GM18517 (cell line): ENCODE measurements around the gene MAD1L1.
"Not testable (repeated sequence)": the region's sequence is repeated elsewhere in the genome, so short reads cannot be mapped to it uniquely, and the experiment has no call there.

ENCODE experiments used
- ATAC-seq: cut with Tn5 transposase; IDR thresholded peaks from one replicate; pipeline ENCODE4 v1.9.1; 2021; ENCODE audit warnings: mild to moderate bottlenecking, moderate library complexity; ENCODE audit not compliant: unreplicated experiment

MAD1L1 gene

DNA sequence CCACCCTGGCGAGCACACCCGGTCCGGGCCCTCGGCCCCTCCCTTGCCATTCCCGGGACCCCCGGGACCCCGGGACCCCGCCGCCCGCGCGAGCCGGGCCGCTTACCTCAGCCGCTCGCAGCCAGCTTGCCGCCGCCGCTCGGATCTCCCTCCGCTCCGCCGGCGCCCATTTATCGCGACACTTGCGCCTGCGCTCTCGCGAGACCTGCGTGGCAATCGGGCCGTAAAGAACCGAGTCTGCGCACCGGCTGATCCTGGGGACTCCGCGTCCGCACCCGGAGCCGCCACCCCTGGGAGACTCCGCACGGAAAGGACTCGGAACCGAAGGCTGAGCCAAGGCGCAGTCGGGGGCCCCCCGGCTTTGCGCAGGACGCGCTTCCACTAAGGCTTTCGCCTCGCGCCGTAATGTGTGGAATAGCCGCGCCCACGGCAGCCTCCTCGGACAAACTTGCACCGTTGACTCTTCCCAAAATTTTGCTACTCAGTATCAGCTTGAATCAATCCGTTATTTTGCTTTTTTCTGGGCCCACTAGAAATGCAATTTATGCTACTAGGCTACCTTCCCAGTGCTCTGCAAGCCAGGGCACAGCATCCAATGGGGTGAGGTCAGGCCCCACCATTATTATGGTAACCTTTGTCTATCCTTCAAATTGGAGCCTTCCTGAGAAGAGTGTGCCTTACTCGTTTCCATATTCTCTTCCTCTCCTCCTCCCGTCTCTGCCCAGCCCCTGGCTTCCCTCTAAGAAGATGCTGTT is at the start of gene MAD1L1:
MAD1L1 (minus strand) TSS at position 180 of the 755 bp plus-strand sequence. CDS start 2,812 bp downstream, outside the sequence.
- ATAC-seq: peak; percentile 59

DNA sequence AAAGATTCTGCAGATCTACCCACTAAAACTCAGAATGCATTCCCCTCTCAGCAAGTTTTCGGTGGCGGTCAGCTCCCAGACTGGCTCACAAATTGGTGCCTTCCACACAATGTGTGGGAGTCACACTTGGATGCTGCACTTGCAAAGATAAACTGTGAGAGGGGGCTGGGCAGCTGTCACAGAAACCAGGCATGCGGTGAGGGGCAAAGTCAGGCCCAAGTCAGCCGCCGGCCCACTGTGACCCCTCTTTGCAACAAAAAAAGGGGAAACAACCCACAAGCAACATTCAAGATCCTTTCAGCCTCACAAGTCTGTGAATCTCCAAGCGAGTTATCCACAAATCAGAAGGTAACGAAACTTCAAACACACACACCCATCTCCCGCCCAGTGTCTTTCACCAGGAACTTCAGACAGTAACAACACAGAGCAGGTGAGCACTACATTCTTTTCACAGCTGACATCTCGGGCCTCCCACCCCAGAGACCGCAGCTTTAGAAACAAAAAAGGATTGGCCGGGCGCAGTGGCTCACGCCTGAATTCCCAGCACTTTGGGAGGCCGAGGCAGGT is 49.5 kb upstream of the MAD1L1 start:
- no peak for ATAC-seq

DNA sequence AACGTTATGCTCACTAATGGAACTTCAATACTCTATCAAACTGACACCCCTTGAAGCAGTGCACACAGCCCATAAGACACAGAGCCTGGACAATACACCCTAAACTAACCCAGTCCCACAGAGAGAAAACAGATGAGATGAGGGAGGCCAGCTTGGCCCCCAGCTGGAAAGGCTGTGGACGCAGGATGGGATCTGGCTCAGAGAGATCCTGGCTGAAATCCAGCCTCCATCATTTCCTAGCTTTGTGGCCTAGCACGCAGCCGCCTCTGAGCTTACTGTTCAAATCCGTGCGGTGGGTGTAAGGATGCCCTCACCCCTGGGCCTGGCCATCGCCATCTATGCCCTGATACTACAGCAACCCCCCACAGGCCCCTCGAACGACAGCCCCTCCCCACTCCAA is 48.8 kb upstream of the MAD1L1 start:
- no peak for ATAC-seq

DNA sequence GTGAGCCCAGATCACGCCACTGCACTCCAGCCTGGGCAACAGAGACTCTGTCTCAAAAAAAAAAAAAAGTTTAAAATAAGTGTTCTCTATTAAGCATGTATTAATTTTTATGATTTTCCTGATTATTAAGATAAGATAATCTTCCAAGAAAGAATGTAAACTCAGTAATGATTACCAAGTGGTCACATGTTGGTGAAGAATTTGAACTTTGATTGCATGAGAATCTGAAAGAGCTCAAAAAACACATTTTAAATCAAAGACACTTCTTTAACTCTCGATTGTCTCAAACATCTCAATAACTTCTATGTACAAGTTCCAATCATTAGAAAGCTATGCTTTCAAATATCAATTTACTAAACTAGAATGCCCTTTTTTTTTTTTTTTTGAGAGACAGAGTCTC is 47.7 kb upstream of the MAD1L1 start:
- no peak for ATAC-seq

DNA sequence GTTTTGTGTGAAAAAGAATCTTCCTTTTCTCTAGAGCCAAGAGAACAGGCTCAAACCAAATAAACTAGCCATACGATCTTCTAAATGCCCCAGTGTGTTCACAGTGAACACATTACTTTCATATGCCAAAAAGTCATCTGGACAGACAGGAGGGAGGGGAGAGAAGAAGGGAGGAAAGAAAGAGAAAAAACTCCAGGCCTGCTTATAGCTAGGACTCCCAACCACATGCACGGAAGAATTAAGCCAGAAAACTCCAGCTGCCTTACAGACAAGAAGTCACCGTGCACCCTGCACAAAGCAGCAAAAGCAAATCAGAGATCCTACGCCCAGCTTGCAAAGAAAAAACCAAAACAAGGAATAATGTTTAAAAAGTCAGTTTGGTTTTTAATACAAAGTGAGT is 47.2 kb upstream of the MAD1L1 start:
- no peak for ATAC-seq

DNA sequence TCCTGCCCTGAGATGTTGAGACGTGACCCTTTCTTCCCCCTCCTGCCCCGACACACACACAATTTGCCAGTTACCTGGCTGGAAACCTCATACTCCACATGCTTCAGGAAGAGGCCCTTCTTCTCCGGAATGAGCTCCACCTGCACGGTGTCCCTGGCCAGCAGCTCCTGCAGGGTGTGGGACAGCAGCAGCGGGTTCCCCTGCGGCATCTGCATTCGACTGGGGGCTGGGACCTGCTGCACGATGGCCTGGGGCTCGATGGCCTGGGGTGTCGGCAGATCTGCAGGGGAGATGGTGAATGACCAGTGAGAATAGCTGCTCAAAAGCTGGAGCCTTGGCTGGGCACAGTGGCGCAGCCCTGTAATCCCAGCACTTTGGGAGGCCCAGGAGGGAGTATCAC is 45.3 kb upstream of the MAD1L1 start:
- no peak for ATAC-seq

DNA sequence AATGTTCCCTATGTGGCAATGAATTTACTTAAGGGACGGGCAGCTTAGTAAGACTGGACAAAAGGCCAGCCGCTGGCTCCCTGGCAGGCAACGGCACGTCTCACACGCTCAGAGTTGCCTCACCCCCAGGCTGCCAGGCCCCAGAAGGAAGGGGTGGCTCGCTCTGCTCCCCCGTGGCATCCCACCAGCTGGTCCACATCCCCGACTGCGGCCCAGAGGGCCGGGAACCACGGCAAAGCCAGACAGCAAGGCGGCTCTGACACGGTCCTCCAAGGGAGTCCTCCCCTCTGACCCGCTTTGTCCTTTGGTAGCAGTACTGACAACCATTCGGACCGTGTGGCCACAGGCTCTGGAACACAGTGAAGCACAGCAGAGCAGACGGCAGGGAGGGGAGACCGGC is 43.4 kb upstream of the MAD1L1 start:
- ATAC-seq: no peak

DNA sequence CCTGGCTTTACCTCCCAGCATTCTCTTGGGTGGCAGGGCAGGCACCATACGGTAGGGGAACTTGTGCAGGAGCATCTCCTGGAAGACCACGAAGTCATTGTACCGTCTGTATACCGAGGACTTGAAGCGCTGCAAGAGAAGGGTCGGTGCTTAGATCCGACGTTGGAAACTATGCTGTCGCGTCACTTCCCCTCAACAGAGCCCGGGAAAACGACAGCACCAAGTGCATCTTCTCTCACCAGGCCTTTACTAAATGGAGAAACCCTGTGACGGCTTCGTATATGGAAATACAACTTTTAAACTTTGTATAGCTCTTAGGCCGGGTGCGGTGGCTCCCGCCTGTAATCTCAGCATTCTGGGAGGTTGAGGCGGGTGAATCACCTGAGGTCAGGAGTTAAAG is 42.4 kb upstream of the MAD1L1 start:
- no peak for ATAC-seq

DNA sequence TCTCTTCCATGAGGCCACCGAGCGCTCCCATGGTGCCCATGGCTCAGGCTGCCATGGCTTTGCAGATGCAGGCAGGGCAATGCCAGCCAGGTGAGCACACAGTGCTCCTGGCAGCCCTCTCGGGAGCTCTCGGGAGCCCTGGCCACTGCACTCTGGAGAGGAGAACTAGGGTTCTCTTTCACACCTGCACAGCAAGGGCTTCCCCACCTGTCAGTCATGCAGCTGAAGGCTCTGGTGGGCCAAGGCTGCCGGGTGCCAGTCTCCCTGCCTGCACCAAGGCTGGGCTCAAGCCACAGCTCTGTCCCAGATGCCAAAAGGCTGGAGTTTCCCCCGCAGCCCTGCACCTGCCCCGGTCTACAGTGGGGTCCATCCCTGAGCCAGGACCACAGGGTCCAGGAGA is 41.9 kb upstream of the MAD1L1 start:
- no peak for ATAC-seq

DNA sequence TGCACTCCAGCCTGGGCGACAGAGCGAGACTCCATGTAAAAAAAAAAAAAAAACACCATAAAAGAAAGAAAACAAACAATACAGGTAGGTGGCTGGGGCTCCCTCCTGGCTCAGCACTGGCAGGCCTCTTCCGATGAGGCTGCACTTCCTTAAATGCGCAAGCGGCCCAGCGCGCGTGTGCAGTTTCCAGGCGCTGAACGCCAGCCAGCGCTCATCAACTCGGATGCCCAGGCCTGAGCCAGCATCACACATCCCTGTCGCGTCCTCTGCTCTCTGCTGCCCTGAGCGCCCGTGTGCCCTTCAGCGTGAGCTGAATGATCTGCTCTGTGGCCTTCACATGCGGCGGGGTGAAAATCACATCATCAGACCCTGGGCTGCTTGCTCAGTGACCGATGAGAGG is 41.1 kb upstream of the MAD1L1 start:
- ATAC-seq: no peak

DNA sequence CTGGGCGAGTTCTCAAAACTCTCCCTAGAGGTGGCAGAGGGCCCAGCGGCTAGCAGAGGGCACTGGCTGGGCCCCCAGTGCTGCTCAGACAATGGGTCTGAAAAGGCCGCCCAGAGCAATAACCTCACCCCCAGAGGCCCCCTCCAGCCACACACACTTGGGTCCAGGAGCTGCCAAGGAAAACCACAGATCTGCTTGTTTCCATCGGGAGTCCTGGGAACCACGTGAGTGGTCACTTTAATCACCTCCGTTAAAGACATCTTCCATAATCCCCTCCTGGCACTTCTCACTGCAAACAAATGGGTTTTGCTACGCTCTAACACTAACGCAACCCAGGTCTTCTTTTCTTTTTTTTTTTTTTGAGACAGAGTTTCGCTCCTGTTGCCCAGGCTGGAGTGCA is 39.3 kb upstream of the MAD1L1 start:
- ATAC-seq: no peak

DNA sequence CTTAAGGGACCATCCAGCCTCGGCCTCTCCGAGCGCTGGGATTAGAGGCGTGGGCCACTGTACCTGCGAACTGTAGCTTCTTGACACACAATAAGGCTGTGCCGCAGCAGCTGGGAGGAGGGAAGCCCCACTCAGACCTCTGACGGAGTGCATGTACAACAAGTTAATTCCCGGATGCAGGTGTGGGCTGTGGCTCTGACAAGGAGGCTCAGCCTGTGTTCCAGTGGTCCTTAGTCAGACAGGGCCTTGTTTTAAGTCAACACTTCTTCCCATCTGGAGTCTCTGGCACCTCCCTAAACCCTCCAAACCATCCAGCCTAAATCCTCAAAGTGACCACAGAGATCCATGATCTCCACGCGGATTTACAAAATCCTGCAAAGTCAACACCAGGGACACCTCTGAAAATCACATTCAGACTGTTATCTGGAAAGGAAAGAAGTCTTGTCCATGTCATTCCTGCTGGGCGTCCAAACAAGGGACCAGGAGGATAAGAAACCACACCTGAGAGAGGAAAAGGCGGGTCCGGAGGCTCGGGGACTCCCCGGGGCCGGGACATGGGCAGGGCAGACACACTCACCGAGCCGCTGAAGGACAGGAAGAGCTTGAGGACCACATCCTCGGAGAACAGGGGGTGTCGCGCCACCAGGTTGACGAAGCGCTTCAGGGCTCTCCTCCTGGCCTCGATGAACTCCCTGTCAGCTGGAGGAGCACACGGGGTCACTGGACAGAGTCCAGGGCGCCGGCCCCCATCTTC is 38.7 kb upstream of the MAD1L1 start:
- no peak for ATAC-seq

DNA sequence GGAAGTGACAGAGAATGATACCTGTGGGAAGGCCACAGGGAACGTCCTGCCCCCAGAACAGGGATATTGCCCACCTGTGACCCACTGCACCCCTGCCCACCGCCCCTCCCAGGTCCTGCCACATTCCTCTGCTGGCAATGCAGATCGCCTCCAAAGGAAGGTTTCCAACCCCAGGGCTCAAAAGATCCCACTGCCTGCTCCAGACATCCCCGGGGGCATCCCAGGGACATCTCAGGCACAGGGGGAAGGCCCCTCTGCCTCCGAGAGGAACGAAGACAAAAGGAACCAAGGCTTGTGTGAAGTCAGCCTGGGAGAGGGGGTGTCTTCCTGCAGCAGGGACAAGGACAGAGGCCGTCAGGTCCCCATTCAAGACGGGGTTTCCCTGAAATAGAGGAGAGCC is 37.8 kb upstream of the MAD1L1 start:
- no peak for ATAC-seq

DNA sequence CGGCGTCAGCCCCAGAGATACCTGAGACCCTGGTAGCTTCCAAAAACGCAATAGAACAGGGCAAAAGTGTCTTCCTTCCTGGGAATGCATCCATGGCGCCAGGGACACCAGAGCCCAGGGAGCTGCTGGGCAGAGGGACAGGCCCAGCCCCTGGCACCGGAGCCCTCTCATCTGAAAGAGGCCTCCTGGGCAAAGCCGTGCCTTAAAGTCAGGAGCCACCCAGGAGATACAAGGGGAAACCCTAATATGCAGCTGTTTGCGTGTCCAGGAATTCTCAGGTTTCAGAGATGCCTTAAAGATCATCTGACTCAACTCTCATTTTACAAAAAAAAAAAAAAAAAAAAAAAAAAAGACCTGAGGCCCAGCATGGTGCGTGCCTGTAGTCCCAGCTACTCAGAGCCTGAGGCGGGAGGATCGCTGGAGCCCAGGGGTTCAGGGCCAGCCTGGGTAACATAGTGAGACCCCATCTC is 37.3 kb upstream of the MAD1L1 start:
- ATAC-seq: no peak

DNA sequence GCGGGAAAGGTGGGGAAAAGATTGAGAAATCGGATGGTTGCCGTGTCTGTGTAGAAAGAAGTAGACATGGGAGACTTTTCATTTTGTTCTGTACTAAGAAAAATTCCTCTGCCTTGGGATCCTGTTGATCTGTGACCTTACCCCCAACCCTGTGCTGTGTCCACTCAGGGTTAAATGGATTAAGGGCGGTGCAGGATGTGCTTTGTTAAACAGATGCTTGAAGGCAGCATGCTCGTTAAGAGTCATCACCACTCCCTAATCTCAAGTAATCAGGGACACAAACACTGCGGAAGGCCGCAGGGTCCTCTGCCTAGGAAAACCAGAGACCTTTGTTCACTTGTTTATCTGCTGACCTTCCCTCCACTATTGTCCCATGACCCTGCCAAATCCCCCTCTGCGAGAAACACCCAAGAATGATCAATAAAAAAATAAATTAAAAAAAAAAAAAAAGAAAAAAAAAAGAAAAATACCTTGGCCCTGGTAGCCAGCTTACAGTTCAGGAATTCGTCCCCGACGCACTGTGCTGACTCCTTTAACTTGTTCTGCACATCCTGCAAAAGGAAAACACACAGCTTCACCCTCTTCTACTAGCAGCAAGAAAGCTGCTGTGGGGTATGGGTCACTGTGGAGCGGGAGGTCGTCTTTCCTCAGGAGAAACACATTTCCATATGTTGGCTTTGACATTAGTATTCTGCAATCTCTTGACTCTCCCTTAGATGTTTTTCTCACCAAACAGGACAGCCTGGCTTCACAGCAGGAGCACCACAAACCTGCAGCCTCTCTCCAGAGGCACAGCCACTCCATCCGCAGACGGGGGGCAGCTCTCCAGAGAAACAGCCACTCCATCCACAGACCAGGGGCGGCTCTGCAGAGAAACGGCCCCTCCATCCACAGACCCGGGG is 36.6 kb upstream of the MAD1L1 start:
- ATAC-seq: not testable (repeated sequence)

DNA sequence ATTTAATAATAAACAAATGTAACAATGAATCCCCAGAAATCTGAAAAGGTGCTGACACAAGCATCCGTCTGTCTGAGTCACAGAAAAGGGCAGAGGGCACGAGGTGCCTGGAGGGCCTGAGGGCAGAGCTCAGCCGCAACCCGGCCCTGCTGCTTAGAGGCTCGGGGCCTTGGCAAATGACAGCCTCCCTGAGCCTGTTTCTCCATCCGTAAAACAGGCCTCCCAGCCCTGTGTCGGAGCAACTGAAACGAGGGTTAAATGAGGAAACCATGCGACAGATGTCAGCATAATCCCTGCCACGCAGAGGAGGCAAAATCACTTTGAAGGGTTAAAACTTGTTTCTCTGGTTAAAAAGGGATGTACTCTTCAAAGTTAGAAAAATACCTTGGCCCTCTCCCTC is 34.2 kb upstream of the MAD1L1 start:
- no peak for ATAC-seq

DNA sequence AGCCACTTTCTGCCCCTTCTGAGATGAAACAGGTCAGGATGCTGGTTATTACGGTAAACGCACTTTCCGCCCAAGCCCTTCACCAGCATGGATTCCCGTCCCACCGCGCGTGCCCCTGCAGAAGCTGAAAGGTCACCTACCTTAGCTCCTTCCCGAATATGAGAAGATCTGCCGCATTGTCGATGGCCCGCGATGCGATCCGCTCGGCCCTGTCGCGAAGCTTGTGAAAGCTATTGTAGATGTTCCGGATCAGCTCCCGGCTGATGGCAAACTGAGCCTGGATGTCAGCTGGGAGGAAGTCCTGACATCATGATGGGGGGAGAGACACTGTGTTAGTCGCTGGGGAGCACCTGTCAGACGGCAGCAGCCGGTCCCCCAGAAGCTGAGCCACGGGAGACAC is 31.4 kb upstream of the MAD1L1 start:
- ATAC-seq: no peak

DNA sequence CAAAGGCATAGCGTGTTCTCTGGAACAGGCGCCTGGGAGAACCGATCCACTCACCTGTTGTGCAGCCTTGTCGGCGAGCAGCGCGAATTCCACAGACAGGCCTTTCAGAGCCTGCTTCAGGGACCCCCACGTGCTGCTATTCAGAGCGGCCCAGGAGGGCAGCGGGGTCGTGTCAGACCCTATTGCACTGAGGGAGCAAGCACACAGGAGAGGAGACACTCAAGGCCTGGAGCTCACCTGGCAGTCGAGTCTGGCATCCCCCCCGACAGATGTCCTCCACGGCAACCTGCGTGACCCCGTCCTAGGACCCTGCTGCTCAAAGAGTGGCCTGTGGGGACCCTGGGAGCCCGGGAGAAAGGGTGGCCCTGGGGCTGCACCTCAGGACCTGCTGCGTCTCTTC is 30.4 kb upstream of the MAD1L1 start:
- ATAC-seq: no peak

DNA sequence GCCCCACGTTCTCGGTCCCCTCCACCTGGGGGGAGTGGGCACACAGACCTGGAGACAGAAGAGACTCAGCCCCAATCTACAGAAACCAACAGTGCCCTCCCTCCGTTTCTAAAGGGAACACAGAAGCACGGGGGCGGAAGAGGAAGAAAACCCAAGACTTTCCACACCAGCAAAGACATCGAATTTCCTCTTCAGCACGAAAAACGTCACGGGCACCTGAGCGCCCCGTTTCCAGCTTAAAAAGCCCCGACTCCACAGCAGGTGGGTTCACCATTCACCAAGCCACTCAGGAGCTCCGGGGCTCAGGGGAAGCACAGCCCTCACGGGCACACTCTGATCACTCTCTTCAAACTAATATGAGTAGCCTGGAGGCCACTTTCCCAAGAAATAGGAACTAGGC is 28.9 kb upstream of the MAD1L1 start:
- no peak for ATAC-seq

DNA sequence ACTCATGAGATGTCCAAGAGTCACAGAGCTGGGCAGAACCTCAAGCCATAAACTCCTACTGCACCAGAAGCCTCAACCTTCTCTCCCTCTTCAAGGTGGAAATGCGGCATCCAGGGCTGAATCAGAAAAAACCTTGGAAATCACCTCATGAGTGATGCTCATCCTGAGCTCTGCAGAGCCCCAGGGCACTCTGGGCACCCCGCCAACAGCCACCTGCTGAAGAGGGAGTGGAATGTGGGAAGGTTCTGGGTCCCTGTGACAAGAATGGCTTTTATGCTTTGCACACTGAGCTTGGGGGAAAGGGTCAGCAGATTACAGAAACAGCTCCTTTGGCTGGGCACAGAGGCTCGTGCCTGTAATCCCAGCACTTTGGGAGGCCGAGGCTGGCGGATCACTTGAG is 28.1 kb upstream of the MAD1L1 start:
- ATAC-seq: no peak

DNA sequence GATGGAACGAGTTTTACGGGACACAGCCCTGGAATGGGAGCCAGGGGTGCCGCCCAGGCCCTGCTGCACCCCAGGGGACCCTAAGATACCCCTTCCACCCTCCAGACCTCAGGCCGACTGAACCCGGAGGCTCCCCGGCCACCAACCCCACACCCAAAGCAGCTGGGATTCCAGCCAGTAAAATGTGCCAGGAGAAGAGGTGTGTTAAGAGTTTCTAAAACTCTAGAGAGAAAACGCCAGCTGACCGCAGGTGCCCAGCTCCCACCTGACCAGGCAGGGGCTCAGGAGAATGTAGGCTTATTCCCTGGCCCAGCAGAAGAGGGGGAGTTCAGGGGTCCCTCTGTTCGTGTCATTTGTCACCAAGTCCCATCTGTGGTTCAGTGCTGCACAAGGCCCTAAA is 26.7 kb upstream of the MAD1L1 start:
- no peak for ATAC-seq
